OCI-LY7 (cell line): ENCODE results near the gene MYMX. TPM values are rescaled to one million over a fixed set of nuclear protein-coding genes. Genes with fewer than 3 reads are reported as not detected.
"Not testable (repeated sequence)": the region's sequence is repeated elsewhere in the genome, so short reads cannot be mapped to it uniquely, and the experiment has no call there.

ENCODE experiments used
- BruUV-seq: library from RNA; stranded (reverse); fragments of 400-500 nt; replicated peaks from 2 replicates; lab custom pipeline; 2021; lab: Mats Ljungman, UMichigan
- CTCF ChIA-PET: fragments of 300-600 bp; sonication (Branson Sonifier 250); formaldehyde crosslinking; loops from one replicate; lab custom pipeline; 2022; ENCODE audit warnings: antibody characterized with exemption; ENCODE audit not compliant: unreplicated experiment; lab: Charles Lee
- POLR2A ChIA-PET: fragments of 300-600 bp; sonication (Branson Sonifier 250); formaldehyde crosslinking; loops from one replicate; lab custom pipeline; 2022; ENCODE audit warnings: antibody characterized with exemption; lab: Charles Lee
- DNase-seq: peaks from one replicate; pipeline ENCODE4 v3.0.0-alpha.2; 2015; ENCODE audit warnings: low spot score
- H2AFZ ChIP-seq: fragments of 200-600 bp; sonication (generic), shearing (Covaris generic); 2 replicates; pipeline ENCODE4 v1.6.1; 2014; ENCODE audit warnings: mild to moderate bottlenecking, antibody characterized with exemption, low read length, moderate library complexity
- H3K27ac ChIP-seq: fragments of 200-600 bp; sonication (generic); 2 replicates; pipeline ENCODE4 v1.5.1; 2014; ENCODE audit warnings: mixed run types, low read depth, mild to moderate bottlenecking, moderate library complexity, low read length, inconsistent platforms; ENCODE audit not compliant: poor library complexity, severe bottlenecking
- H3K36me3 ChIP-seq: fragments of 200-600 bp; sonication (generic); 2 replicates; pipeline ENCODE4 v1.6.1; 2014; ENCODE audit warnings: mild to moderate bottlenecking, antibody characterized with exemption, low read length, moderate library complexity, mixed read lengths; ENCODE audit not compliant: insufficient read depth
- H3K4me1 ChIP-seq: fragments of 200-600 bp; sonication (generic); 2 replicates; pipeline ENCODE4 v1.5.1; 2014; ENCODE audit warnings: mild to moderate bottlenecking, low read length; ENCODE audit not compliant: insufficient read depth, poor library complexity, severe bottlenecking
- H3K4me2 ChIP-seq: fragments of 200-600 bp; sonication (generic); 2 replicates; pipeline ENCODE4 v1.6.1; 2014; ENCODE audit warnings: mild to moderate bottlenecking, low read length
- H3K4me3 ChIP-seq: fragments of 200-600 bp; sonication (generic); 2 replicates; pipeline ENCODE4 v1.5.1; 2014; ENCODE audit warnings: mild to moderate bottlenecking, low read depth, low read length; ENCODE audit not compliant: poor library complexity, severe bottlenecking
- H3K79me2 ChIP-seq: fragments of 200-600 bp; sonication (generic); 2 replicates; pipeline ENCODE4 v1.6.1; 2016; ENCODE audit warnings: low read depth, mild to moderate bottlenecking, low read length, moderate library complexity, mixed read lengths; ENCODE audit not compliant: insufficient read depth
- H3K9me2 ChIP-seq: fragments of 200-600 bp; sonication (generic); 2 replicates; pipeline ENCODE4 v1.6.1; 2016; ENCODE audit warnings: mild to moderate bottlenecking, low read length, mixed read lengths; ENCODE audit not compliant: insufficient read depth
- H3K9me3 ChIP-seq: fragments of 200-600 bp; sonication (generic); 2 replicates; pipeline ENCODE4 v1.6.1; 2014; ENCODE audit warnings: mild to moderate bottlenecking, mixed run types, low read length, mixed read lengths
- H4K20me1 ChIP-seq: fragments of 200-600 bp; sonication (generic); 2 replicates; pipeline ENCODE4 v1.6.1; 2014; ENCODE audit warnings: mild to moderate bottlenecking, antibody characterized with exemption, low read length, moderate library complexity, mixed read lengths; ENCODE audit not compliant: insufficient read depth
- EZH2phosphoT487 ChIP-seq: fragments of 200-600 bp; sonication (generic); IDR thresholded peaks from 2 replicates; pipeline ENCODE4 v1.6.1; 2018; ENCODE audit warnings: low read depth, borderline replicate concordance, mild to moderate bottlenecking, mixed run types, antibody characterized with exemption, low read length, moderate library complexity, mixed read lengths
- intact Hi-C: fragments of 100-400 bp; cut with micrococcal nuclease; formaldehyde crosslinking; loops from one replicate; pipeline ENCODE4 v1.10.0; 2022; ENCODE audit not compliant: unreplicated experiment
- total RNA-seq, 2 experiments: library from RNA; depleted of rRNA in 1 of 2; stranded (reverse); fragments of >200 nt in 1 of 2; shearing (Covaris generic) in 1 of 2; gene quantifications; 2 replicates each; pipeline ENCODE4 v1.2.3, GENCODE V29; 2014 to 2022
- TF ChIP-seq, protein P1 (sequence below): fragments of 200-600 bp; sonication (generic); conservative IDR thresholded peaks from 2 replicates; pipeline ENCODE4 v1.5.1; 2014; ENCODE audit warnings: mild to moderate bottlenecking, antibody characterized with exemption, low read length, moderate library complexity, mixed read lengths

MYMX gene
- total RNA-seq, 2 experiments from 2014 or later, result not detected

DNA sequence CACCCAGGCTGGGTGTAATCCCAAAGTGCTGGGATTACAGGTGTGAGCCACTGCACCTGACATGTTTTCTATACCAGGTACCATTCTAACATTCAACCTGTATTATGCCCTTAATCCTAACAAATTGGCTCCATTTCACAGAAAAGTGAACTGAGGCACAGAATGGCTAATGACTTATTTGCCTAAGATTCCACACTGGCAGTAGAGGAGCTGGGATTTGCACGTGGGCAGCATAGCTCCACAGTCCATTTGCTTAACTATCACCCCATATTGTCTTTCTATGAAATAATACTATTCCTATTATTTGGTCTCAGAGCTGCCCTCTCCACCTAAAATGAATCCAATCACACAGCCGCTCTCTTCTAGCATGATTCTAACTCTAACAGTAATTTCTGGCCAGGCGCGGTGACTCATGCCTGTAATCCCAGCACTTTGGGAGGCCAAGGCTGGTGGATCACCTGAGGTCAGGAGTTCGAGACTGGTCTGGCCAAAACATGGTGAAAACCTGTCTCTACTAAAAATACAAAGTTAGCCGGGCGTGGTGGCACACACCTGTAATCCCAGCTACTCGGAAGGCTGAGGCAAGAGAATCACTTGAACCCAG lies 23.3 kb upstream of the MYMX start:
- Histone ChIP-seq H4K20me1 (no peaks in the 10 kb centered on the region), H3K4me1 (no peaks in the 10 kb centered on the region), H3K4me3 (no peak overlapping the region), H3K9me2 (no peaks in the 10 kb centered on the region), H3K79me2 (no peaks in the 10 kb centered on the region), H3K27ac (no peak overlapping the region), H3K36me3 (no peaks in the 10 kb centered on the region), H3K9me3 (no peaks in the 10 kb centered on the region), H3K4me2 (no peak overlapping the region), H2AFZ (no peak overlapping the region)
- no peak for DNase-seq
- CTCF ChIA-PET, result interaction anchor here (1.3 kb wide), 1 partner anchor 31 kb away, joined by 3 read pairs; no protein-coding TSS in a partner anchor
- intact Hi-C loops, result no loop called here
- POLR2A ChIA-PET, result interaction anchor here (0.6 kb wide), 1 partner anchor 1161 kb away, joined by 3 read pairs; no protein-coding TSS in a partner anchor
- BruUV-seq, result no TSS peak
- TF ChIP-seq, protein P1, sequence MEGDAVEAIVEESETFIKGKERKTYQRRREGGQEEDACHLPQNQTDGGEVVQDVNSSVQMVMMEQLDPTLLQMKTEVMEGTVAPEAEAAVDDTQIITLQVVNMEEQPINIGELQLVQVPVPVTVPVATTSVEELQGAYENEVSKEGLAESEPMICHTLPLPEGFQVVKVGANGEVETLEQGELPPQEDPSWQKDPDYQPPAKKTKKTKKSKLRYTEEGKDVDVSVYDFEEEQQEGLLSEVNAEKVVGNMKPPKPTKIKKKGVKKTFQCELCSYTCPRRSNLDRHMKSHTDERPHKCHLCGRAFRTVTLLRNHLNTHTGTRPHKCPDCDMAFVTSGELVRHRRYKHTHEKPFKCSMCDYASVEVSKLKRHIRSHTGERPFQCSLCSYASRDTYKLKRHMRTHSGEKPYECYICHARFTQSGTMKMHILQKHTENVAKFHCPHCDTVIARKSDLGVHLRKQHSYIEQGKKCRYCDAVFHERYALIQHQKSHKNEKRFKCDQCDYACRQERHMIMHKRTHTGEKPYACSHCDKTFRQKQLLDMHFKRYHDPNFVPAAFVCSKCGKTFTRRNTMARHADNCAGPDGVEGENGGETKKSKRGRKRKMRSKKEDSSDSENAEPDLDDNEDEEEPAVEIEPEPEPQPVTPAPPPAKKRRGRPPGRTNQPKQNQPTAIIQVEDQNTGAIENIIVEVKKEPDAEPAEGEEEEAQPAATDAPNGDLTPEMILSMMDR, result no peak
- TF ChIP-seq EZH2phosphoT487, result no peak

DNA sequence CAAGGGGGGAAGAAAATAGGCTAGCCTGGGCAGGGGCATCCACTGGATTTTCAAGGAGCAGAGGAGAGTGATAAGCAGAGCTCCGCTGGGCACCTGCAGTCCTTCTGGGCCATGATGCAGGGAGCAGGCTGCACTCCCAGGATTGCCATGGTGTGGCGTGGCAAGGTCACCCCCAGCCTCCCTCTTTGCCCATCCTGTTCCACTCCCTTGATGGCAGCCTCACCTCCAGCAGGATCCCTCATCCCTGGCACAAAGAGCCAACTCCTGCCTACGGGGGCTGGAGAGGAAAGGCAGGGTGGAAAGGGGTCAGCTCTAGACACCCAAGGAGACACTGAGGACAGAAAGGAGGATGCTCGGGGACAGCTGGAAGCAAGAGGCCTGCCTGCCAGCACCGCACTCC lies 22.4 kb upstream of the MYMX start:
- H3K4me2 ChIP-seq, result no peak overlapping the region
- no peaks in the 10 kb centered on the region for H3K79me2 ChIP-seq
- H3K27ac ChIP-seq, result no peak overlapping the region
- no peaks in the 10 kb centered on the region for H3K36me3 ChIP-seq
- no peaks in the 10 kb centered on the region for H3K9me2 ChIP-seq
- ChIA-PET POLR2A (interaction anchor here (0.6 kb wide), 1 partner anchor 57 kb away, joined by 3 read pairs; no protein-coding TSS in a partner anchor), CTCF (no interaction called here)
- H3K4me1 ChIP-seq, result no peaks in the 10 kb centered on the region
- no peak for DNase-seq
- H3K4me3 ChIP-seq, result no peak overlapping the region
- no peaks in the 10 kb centered on the region for H4K20me1 ChIP-seq
- intact Hi-C loops, result no loop called here
- TF ChIP-seq EZH2phosphoT487, result no peak
- TF ChIP-seq, protein P1, result no peak
- H3K9me3 ChIP-seq, result no peaks in the 10 kb centered on the region
- H2AFZ ChIP-seq, result no peak overlapping the region
- BruUV-seq, result no TSS peak

DNA sequence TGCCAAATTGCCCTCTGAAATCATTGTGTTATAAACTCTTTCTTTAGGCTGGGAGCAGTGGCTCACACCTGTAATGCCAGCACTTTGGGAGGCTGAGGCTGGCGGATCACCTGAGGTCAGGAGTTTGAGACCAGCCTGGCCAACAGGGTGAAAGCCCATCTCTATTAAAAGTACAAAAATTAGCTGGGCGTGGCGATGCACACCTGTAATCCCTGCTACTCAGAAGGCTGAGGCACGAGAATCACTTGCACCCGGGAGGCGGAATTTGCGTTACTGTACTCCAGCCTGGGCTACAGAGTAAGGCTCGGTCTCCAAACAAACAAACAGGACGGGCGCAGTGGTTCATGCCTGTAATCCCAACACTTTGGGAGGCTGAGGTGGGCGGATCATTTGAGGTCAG lies 20.4 kb upstream of the MYMX start:
- BruUV-seq, H3K4me1 ChIP-seq, H3K9me2 ChIP-seq, DNase-seq, H3K36me3 ChIP-seq, H2AFZ ChIP-seq, H3K9me3 ChIP-seq, intact Hi-C loops, CTCF ChIA-PET, H3K27ac ChIP-seq, H3K4me3 ChIP-seq, H3K4me2 ChIP-seq, H4K20me1 ChIP-seq, H3K79me2 ChIP-seq: not testable (repeated sequence)
- POLR2A ChIA-PET, result interaction anchor here (0.7 kb wide), 1 partner anchor 15 kb away, joined by 4 read pairs; no protein-coding TSS in a partner anchor
